ENCODE data around the gene LAMTOR2. TPM values are rescaled to one million over a fixed set of nuclear protein-coding genes. Genes with fewer than 3 reads are reported as not detected.

LAMTOR2 gene
- total RNA-seq, 1 experiment from 2014 or later: 50.6 TPM

- no peak overlapping the region for H2BK5ac ChIP-seq (ENCODE audit: insufficient read length, low read length)
- no peak overlapping the region for H4K91ac ChIP-seq (ENCODE audit: insufficient read length, low read depth, low read length)
- H2BK20ac ChIP-seq (ENCODE audit: low read depth, low read length, poor library complexity, severe bottlenecking): no peak overlapping the region
- no peak for DNase-seq
- Mint-ChIP-seq H3K9me3 (no peaks in the 10 kb centered on the region), H3K4me1 (peaks cover 24 to 34% of the 10 kb centered on the region in 2 experiments), H3K27me3 (ENCODE audit: low read depth) (no peaks in the 10 kb centered on the region), H3K27ac (peak overlapping the region in 2 of 3 experiments; percentile 24 to 73; a peak in 2 of 7 replicates), H3K4me3 (no peak overlapping the region), H3K36me3 (ENCODE audit: insufficient read depth in 1 of 3, low read depth in 3 of 3) (peaks cover 13 to 39% (median 29%) of the 10 kb centered on the region in 3 experiments; a peak in 6 of 7 replicates)
- H3K79me2 ChIP-seq (ENCODE audit: insufficient read depth, low read length): no peaks in the 10 kb centered on the region
- H2BK12ac ChIP-seq (ENCODE audit: insufficient read length, low read depth, low read length): no peak overlapping the region
- H3K4me2 ChIP-seq (ENCODE audit: insufficient read depth, insufficient read length, low read length): no peak overlapping the region
- no peak overlapping the region for H4K8ac ChIP-seq (replicated peaks; ENCODE audit: insufficient read length, low read depth, low read length)
- H2AK5ac ChIP-seq (ENCODE audit: insufficient read length, low read length): no peak overlapping the region
- no peak overlapping the region for H3K14ac ChIP-seq (ENCODE audit: insufficient read depth, low read length)
- no peak overlapping the region for H2AFZ ChIP-seq (ENCODE audit: low read length)
- H2BK120ac ChIP-seq (ENCODE audit: low read depth, low read length, poor library complexity, severe bottlenecking): no peak overlapping the region
- no peak overlapping the region for H3K4ac ChIP-seq (ENCODE audit: low read depth, low read length)
- no peaks in the 10 kb centered on the region for H3K79me1 ChIP-seq (ENCODE audit: insufficient read depth, low read depth, low read length, poor library complexity, severe bottlenecking)
- H3K9ac ChIP-seq (ENCODE audit: extremely low read depth, insufficient read length, low read length): no peak overlapping the region
- H2BK15ac ChIP-seq (ENCODE audit: low read depth, low read length): no peak overlapping the region
- H3K27ac ChIP-seq (ENCODE audit: insufficient read length, low read depth, low read length): no peak overlapping the region
- H3K23me2 ChIP-seq (ENCODE audit: insufficient read length, low read depth, low read length, poor library complexity, severe bottlenecking): no peaks in the 10 kb centered on the region
- H3K18ac ChIP-seq (ENCODE audit: insufficient read length, low read depth, low read length): no peak overlapping the region
- H3K27me3 ChIP-seq (ENCODE audit: insufficient read depth, low read length): no peaks in the 10 kb centered on the region
- no peak overlapping the region for H3K56ac ChIP-seq (ENCODE audit: insufficient read length, low read depth, low read length)
- no peaks in the 10 kb centered on the region for H3K9me3 ChIP-seq (ENCODE audit: control insufficient read depth, low read depth, low read length)
- H3K4me1 ChIP-seq (ENCODE audit: insufficient read depth, low read length): 0 out of 2 replicates have a peak, but pooled peaks cover 2% of the 10 kb centered on the region
- H3T11ph ChIP-seq (ENCODE audit: low read length): no peak overlapping the region
- WGBS (ENCODE audit: extremely low coverage, insufficient read length, low lambda C conversion rate): no CpG with 5 or more reads among the region's 3 CpGs
- no peak overlapping the region for H3K23ac ChIP-seq (ENCODE audit: insufficient read length, low read depth, low read length)
- H4K5ac ChIP-seq (ENCODE audit: insufficient read length, low read depth, low read length): no peak overlapping the region
- H4K20me1 ChIP-seq (ENCODE audit: control insufficient read depth, insufficient read depth, insufficient read length): no peaks in the 10 kb centered on the region
- TF ChIP-seq CTCF (conservative IDR thresholded peaks at IDR 0.05): no peak
These were observed 41.4 kb downstream of the LAMTOR2 start for GRCh38 chr1:156095906-156096508.

All from H9 (cell line).